HFF-Myc (cell line): ENCODE results near the gene RBM19.

ENCODE experiments used
- DNase-seq: peaks from one replicate; pipeline ENCODE4 v3.0.0-alpha.2; 2011; ENCODE audit warnings: low read depth; ENCODE audit errors: extremely low read depth
- H3K4me3 ChIP-seq: replicated peaks from 2 replicates; pipeline ENCODE4 v1.5.1; 2011; ENCODE audit warnings: low read depth, mild to moderate bottlenecking, control low read depth, low read length
- CTCF ChIP-seq: IDR thresholded peaks from 2 replicates; pipeline ENCODE4 v1.5.1; 2012; ENCODE audit warnings: mild to moderate bottlenecking, low read depth, low read length, control low read depth; ENCODE audit errors: missing control alignments

The RBM19 gene

GRCh38 chr12:113852695-113853490 lies 113.2 kb downstream of the RBM19 start:
- H3K4me3 ChIP-seq = no peak overlapping the region
- DNase-seq = no peak
- no peak for TF ChIP-seq CTCF

GRCh38 chr12:113852264-113852663 lies 113.9 kb downstream of the RBM19 start:
- H3K4me3 ChIP-seq = no peak overlapping the region
- no peak for TF ChIP-seq CTCF
- no peak for DNase-seq

GRCh38 chr12:113850309-113851056 lies 115.6 kb downstream of the RBM19 start:
- TF ChIP-seq CTCF = no peak
- DNase-seq = no peak
- H3K4me3 ChIP-seq = no peak overlapping the region

- H3K4me3 ChIP-seq = no peak overlapping the region
- DNase-seq = no peak
- no peak for TF ChIP-seq CTCF
These were observed 118.3 kb downstream of the RBM19 start for GRCh38 chr12:113847856-113848255.

- H3K4me3 ChIP-seq = no peak overlapping the region
- no peak for DNase-seq
- TF ChIP-seq CTCF = no peak
These were observed 119.0 kb downstream of the RBM19 start for GRCh38 chr12:113846883-113847755.

- DNase-seq = no peak
- no peak for TF ChIP-seq CTCF
- H3K4me3 ChIP-seq = no peak overlapping the region
These were observed 120.0 kb downstream of the RBM19 start for GRCh38 chr12:113845900-113846674.
